NCI-H748 treated with DMSO at 0.1 percent for 48 hours (cell line): Measurements from ENCODE around the gene NRXN3.
"Not testable (repeated sequence)": the region's sequence is repeated elsewhere in the genome, so short reads cannot be mapped to it uniquely, and the experiment has no call there.

Source experiments
- DNase-seq: peaks from one replicate; lab custom pipeline; 2025; lab: John Stamatoyannopoulos, UW

The NRXN3 gene

GRCh38 chr14:79732911-79733655 lies 1562.9 kb downstream of the NRXN3 start:
- no peak for DNase-seq

- DNase-seq: no peak
These were observed 1564.0 kb downstream of the NRXN3 start for GRCh38 chr14:79734151-79734550.

DNA sequence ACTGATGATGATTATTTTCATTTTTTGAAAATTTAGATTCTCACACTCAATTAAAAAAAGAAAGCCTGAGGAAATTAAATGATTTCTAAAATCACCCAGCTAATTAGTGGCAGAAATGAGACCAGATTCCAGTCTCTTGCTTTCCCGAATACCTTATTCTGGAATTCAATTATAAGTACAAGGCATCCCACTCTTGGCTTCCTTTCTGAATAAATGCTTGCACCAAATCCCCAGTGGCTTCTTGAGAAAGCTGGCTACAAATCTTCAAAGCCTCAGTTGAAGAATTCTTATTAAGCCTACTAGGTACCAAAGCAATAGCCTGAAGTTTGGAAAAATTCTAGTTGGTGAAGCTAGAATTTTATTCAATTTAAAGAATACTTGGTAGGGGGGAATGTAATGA lies 1564.5 kb downstream of the NRXN3 start:
- no peak for DNase-seq

- no peak for DNase-seq
These were observed 1564.9 kb downstream of the NRXN3 start for GRCh38 chr14:79735121-79735520.

- DNase-seq: no peak
These were observed 1570.0 kb downstream of the NRXN3 start for GRCh38 chr14:79740066-79740601.

GRCh38 chr14:79742142-79742541 lies 1572.0 kb downstream of the NRXN3 start:
- no peak for DNase-seq

DNA sequence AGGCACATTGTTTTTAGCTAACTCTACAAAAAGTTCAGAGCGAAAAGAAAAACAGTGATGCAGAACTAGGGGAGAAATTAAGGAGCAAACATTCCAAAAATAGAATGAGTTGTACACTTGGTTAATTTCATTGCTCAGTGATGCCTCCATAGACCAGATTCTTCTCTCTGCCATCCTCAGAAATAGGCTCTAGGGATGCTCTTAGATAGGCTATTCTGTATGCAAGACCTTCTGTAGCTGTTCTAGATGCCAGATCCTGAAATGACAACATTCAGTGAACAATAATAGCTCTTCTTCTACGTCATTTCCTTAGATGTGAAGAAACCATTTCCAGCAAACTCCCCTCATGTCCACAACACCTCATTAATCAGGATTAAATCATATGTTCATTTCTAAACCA lies 1574.9 kb downstream of the NRXN3 start:
- DNase-seq: no peak

DNA sequence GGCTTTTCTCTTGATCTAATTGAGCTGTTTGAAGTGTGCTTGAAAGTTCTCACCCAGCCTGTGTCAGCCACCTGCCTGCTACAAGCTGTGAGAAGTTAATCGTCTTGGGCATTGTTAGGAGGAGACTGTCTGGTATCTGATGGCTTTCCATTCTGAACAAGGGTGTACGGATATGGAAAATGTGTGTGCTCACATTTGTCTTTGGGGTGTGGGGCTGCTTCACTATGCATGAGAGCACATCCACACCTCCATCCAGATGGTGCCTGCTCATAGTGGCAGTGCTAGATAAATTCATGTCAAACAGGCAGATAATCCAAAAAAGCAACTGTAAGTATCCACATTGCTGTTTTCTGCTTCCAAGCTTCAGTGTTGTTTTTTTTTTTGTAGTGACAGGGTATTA lies 1578.9 kb downstream of the NRXN3 start:
- DNase-seq: no peak

DNA sequence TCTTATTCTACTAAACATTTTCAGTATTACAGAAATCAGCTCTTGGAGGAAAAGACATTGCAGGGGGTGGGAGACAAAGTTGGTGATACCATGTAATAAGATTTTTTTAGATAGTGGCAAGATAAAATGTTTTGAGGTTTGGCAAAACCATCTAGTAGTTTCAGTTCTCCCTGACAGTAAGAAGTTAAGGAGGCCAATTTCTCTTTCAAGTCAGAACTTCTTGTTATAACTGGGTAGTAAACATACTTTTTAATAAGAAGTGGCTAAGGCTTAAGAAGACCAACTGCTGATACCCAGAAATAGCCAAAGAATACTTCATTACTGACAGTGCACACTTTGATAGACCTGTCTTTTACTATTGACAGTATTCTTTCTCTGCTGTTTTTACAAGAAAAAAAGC lies 1588.8 kb downstream of the NRXN3 start:
- no peak for DNase-seq

- peak; percentile 69 for DNase-seq
These were observed 1594.2 kb downstream of the NRXN3 start for GRCh38 chr14:79764323-79764722.

DNA sequence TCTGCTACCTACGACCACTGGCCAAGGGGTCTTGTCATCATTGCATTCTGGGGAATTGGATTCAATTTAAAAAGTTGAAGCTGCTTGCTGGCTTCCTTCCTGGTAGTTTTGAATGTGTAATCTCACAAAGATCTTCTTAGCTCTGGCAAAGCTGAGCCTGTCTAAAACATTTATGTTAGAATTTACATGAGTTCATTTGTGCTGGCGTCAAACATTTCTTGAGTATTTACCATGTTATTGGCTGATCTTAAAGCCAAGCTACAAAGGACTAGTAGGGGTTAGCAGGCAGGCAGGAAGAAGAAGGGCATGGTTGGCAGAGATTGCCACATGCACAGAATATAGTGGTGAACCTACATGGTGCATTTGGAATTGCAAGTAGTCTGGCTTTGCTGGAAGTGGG lies 1596.3 kb downstream of the NRXN3 start:
- DNase-seq: no peak

- no peak for DNase-seq
These were observed 1597.1 kb downstream of the NRXN3 start for GRCh38 chr14:79767251-79767650.

DNA sequence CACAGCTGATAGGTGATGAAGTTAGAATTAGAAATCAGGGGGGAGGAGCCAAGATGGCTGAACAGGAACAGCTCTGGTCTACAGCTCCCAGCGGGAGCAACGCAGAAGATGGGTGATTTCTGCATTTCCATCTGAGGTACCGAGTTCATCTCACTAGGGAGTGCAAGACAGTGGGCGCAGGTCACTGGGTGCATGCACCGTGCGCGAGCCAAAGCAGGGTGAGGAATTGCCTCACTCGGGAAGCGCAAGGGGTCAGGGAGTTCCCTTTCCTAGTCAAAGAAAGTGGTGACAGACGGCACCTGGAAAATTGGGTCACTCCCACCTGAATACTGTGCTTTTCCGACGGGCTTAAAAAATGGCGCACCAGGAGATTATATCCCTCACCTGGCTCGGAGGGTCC lies 1597.5 kb downstream of the NRXN3 start:
- DNase-seq: not testable (repeated sequence)

- no peak for DNase-seq
These were observed 1611.7 kb downstream of the NRXN3 start for GRCh38 chr14:79781882-79782281.

DNA sequence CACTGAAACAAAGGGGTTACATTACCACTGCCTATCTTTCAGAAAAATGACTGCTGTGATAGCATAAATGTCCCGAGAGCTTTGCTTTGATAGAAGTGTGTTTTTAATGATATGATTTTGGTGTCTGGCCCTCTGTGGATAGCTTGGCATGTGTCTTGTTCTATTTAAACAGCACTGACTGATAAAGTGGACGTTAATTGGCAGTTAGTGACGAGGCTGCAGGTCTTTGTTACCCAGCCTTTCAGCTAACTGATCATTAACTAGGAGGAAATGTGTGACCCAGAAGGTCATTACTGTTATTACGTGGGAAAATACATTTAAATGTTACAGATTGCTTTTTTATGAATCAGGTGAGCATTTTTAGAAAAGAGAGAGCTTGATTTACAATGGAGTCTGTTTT lies 1612.9 kb downstream of the NRXN3 start:
- DNase-seq: no peak

DNA sequence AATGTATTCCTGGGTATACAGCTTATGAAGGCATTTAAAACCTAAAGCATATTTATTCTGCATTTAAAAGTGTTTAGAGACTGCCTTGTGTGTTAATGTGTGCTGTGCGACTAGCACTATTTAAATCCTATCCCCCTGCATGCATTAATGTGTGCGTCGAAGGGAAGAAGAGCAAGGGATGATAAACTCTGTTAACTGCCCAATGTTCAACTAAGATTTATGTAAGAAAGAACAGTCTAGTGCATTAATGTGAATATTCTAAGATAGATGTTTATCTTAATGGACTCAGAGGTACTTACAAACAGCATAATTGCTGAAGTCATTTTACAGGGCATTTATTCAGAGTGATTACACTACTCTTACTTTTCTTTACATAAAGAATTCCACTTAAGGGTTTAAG lies 1616.3 kb downstream of the NRXN3 start:
- no peak for DNase-seq

- DNase-seq: no peak
These were observed 1618.2 kb downstream of the NRXN3 start for GRCh38 chr14:79788346-79788745.

DNA sequence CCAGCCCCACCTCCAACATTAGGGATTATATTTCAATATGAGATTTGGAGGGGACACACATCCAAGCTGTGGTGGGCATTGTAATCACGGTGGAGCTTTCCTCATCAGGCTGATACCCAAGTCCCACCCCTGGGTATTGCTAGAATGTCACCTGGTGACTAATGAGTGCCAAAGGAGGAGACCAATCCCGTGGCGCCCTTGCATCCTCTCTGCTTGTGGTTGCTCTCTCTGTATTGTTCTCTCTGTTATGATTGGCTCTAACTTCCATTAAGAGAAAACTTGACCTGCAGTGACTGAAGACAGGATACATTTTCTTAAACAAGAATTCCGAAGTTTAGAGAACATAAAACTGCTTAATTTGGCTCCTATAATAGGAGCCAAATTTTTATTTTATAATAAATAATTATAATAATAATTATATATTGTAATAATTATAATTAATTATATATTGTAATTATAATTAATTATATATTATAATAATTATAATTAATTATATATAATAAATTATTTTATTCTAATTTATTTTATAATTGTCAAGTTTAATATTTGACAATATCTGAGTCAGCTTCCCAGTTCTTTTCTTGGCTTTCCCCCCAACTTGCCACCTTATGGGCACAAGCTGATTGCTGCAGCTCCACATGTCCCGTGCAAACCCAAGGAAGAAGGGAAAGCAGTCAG lies 1621.0 kb downstream of the NRXN3 start:
- no peak for DNase-seq

DNA sequence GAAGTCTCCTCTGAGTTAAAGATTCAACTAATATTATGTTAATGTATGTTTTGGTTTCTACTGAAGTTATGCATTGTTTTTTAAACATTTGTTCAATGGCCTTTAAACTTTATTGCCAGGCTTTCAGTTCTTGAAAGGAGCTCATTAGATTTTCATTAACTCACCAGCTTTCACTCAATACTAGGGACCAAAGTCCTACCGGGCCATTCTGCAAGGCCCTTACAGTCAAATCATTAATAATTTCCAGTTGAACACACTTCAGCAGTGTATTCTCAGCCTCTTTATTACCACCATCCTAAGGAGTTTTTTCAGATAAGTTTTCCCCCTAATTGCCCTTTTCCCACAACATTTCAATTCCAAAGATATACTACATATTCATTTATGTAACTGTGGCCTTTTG lies 1631.9 kb downstream of the NRXN3 start:
- DNase-seq: no peak

- DNase-seq: no peak
These were observed 1635.5 kb downstream of the NRXN3 start for GRCh38 chr14:79805636-79806035.

DNA sequence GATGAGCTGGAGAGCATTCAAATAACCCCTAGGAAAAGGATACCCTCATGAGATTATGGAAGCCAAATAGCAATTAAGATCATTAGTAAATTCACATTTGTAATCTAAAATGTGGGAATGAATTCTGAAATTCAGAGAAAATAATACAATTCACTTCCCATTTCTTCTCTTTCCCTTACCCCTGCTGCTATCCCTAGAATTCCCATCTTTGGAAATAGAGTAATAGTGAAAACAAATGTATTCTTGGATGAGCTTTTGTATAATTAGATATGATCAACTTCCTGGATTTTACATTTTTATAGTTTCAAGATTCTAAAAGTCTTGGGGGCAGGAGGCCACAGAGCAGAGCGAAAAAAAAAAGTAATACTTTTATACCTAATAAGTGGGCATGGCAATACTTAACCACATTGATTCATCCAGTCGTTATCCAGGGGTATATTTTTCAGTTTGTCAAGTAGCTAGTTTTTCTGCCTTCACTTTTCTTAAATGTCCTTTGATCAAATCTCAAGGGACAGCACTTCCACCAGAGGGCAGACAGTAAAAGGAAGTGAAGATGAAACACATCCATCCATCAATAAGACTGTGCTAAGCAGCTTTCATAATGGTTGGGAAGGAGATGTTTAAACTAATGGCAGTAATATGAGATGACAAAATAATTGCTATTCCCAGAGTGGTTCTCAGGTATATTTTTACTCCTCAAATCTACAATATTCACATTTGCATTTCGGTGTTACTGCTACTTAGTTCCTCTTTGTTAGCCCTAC lies 1639.9 kb downstream of the NRXN3 start:
- peak; percentile 12 for DNase-seq

- DNase-seq: no peak
These were observed 1650.8 kb downstream of the NRXN3 start for GRCh38 chr14:79820866-79821535.
